CD4-positive, alpha-beta T cell treated with Interleukin-4 for 1 hour (primary cell): ENCODE results near the gene RRAS2.
"Not testable (repeated sequence)": the region's sequence is repeated elsewhere in the genome, so short reads cannot be mapped to it uniquely, and the experiment has no call there.

Source experiments
- DNase-seq, 2 donors: peaks; one replicate each; pipeline ENCODE4 v3.0.0-alpha.2; 2020 to 2022

Gene RRAS2

GRCh38 chr11:14300661-14301304 is 58.2 kb downstream of the RRAS2 start:
- peak; percentile 65 to 69 for DNase-seq

- DNase-seq, result no peak
Measured at GRCh38 chr11:14299921-14300320, 59.1 kb downstream of the RRAS2 start.

GRCh38 chr11:14290422-14290821 is 68.6 kb downstream of the RRAS2 start:
- DNase-seq, result no peak

GRCh38 chr11:14288189-14288935 is 70.6 kb downstream of the RRAS2 start:
- peak in 1 of 2 donors; percentile 19 for DNase-seq

GRCh38 chr11:14278869-14279268 is 80.1 kb downstream of the RRAS2 start:
- not testable (repeated sequence) for DNase-seq

GRCh38 chr11:14275076-14275475 is 83.9 kb downstream of the RRAS2 start:
- no peak for DNase-seq

GRCh38 chr11:14273895-14274294 is 85.1 kb downstream of the RRAS2 start:
- no peak for DNase-seq

- peak in 1 of 2 donors; percentile 37 for DNase-seq
Measured at GRCh38 chr11:14270690-14271542, 88.1 kb downstream of the RRAS2 start.

- no peak for DNase-seq
Measured at GRCh38 chr11:14269692-14270573, 89.0 kb downstream of the RRAS2 start.

GRCh38 chr11:14267861-14268635 is 90.9 kb downstream of the RRAS2 start:
- DNase-seq, result no peak

- no peak for DNase-seq
Measured at GRCh38 chr11:14266622-14267021, 92.4 kb downstream of the RRAS2 start.

GRCh38 chr11:14264966-14265365 is 94.0 kb downstream of the RRAS2 start:
- DNase-seq, result no peak

GRCh38 chr11:14262271-14262846 is 96.6 kb downstream of the RRAS2 start:
- DNase-seq, result no peak

- DNase-seq, result no peak
Measured at GRCh38 chr11:14261066-14261465, 97.9 kb downstream of the RRAS2 start.

GRCh38 chr11:14259878-14260277 is 99.1 kb downstream of the RRAS2 start:
- no peak for DNase-seq

GRCh38 chr11:14259186-14259784 is 99.7 kb downstream of the RRAS2 start:
- no peak for DNase-seq

GRCh38 chr11:14258221-14258935 is 100.6 kb downstream of the RRAS2 start:
- no peak for DNase-seq

GRCh38 chr11:14255238-14255534 is 103.8 kb downstream of the RRAS2 start:
- DNase-seq, result no peak

GRCh38 chr11:14254533-14255237 is 104.3 kb downstream of the RRAS2 start:
- no peak for DNase-seq

GRCh38 chr11:14253840-14254239 is 105.1 kb downstream of the RRAS2 start:
- DNase-seq, result no peak
